ENCODE data around the gene CARS2. TPM values are rescaled to one million over a fixed set of nuclear protein-coding genes. Genes with fewer than 3 reads are reported as not detected.

CARS2 gene
- total and polyA plus RNA-seq, 2 donors (not counting 3 experiments of a cell fraction or from before 2014, with no cell fraction given): 42.0 to 51.2 TPM

DNA sequence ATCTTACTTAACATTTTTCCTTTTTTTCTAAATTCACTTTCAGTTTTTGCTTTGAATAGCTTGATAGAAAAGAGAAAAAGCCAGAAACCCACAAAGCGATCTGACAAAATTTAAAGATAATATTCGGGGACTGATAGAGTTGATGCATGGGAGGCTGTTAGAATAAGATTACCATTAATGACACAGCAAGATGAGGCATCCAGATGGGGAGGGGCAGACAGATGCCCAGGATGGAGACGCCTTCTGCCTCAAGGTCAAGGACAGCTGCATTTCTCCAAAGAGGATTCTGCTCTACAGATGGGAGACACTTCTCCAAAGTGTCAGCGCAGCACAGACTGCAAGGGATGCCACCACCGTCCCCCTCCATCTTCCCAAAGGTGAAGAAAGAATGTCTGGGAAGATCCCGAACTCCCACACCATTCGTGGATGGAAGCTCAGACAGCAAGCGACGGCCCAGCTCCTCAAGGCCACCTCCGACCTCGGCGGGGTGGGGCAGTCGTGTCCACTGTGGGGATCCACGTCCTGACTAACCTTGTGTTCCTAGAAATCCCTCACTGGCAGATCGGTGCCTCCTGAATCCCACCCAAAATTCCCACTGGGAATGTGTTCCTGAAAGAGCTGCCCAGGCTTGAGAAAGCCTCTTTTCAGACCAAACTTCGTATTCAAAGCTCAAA, 57.6 kb downstream of the CARS2 start:
- H3K27me3 ChIP-seq (ENCODE audit: control insufficient read depth in 2 of 2, insufficient read depth in 2 of 2, low read length in 2 of 2): no peaks in the 10 kb centered on the region
- FAIRE-seq: no peak
- POLR2A ChIA-PET: interaction anchor here (0.8 kb wide), 1 partner anchor 67 kb away, joined by 3 read pairs; no protein-coding TSS in a partner anchor

DNA sequence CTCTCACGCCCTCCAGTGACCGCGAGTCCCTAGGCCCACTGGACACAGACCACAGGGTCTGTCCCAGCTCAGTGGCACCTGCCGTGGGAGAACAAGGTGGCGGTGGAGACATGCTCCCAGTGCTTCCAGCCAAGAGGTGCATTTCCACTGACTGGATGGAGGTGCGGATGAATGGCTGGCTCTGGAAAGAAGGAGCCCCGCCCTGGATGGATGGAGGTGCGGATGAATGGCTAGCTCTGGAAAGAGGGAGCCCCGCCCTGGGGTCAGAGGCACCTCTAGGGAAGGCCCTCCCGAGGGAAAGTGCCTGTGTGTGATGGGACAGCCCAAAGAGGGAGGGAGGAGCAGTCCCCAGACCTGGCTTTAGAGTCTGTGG, 58.6 kb downstream of the CARS2 start:
- Histone ChIP-seq H3K36me3 (ENCODE audit: control insufficient read depth in 2 of 2, extremely low read depth in 1 of 2, insufficient read depth in 2 of 2, low read length in 2 of 2) (peaks cover 0 to 5% of the 10 kb centered on the region in 2 experiments), H3K9ac (replicated peaks; ENCODE audit: extremely low read depth, insufficient read depth, low read length) (no peak overlapping the region), H3K79me2 (ENCODE audit: control insufficient read depth, insufficient read depth, low read length) (no peaks in the 10 kb centered on the region), H3K4me1 (ENCODE audit: control insufficient read depth, extremely low read depth, insufficient read depth, low read length) (no peaks in the 10 kb centered on the region), H2AFZ (ENCODE audit: low read depth, low read length) (no peak overlapping the region), H3K4me2 (ENCODE audit: insufficient read depth, low read length) (no peak overlapping the region), H3K27ac (ENCODE audit: insufficient read depth, low read depth, low read length) (no peak overlapping the region), H3K4me3 (replicated peaks in 1 of 3; ENCODE audit: insufficient read depth in 1 of 3, low read depth in 1 of 3, low read length in 3 of 3) (no peak overlapping the region), H3K27me3 (ENCODE audit: control insufficient read depth in 2 of 2, insufficient read depth in 2 of 2, low read length in 2 of 2) (no peaks in the 10 kb centered on the region), H3K9me3 (replicated peaks; ENCODE audit: control insufficient read depth, insufficient read depth, low read length) (no peaks in the 10 kb centered on the region), H4K20me1 (replicated peaks; ENCODE audit: control insufficient read depth, extremely low read depth, insufficient read depth, low read length) (no peaks in the 10 kb centered on the region), H3K9me1 (replicated peaks; ENCODE audit: control insufficient read depth, extremely low read depth, insufficient read depth, low read length) (no peaks in the 10 kb centered on the region)
- DNase-seq (ENCODE audit: low read depth, low spot score): no peak
- BruUV-seq (replicated peaks): no TSS peak
- intact Hi-C loops (cut with micrococcal nuclease): no loop called here
- ChIA-PET POLR2A (no interaction called here), CTCF (interaction anchor here (1.8 kb wide), 1 partner anchor 54 kb away, joined by 5 read pairs; no protein-coding TSS in a partner anchor)
- dilution Hi-C loops (cut with MboI; ENCODE audit: extremely low pct_ligation_motif_present, low sequenced_read_pairs): no loop called here
- TF ChIP-seq POLR2AphosphoS5 (IDR thresholded peaks at IDR 0.05; ENCODE audit: insufficient read depth, low read depth, low read length) (no peak), EZH2 (IDR thresholded peaks at IDR 0.05; ENCODE audit: borderline replicate concordance, low read depth, low read length, severe bottlenecking) (no peak), POLR2A (IDR thresholded peaks at IDR 0.05; ENCODE audit: low read depth, low read length) (no peak), GATA2 (IDR thresholded peaks at IDR 0.05; ENCODE audit: insufficient read depth, insufficient read length, low read depth, low read length) (no peak), FOS (IDR thresholded peaks at IDR 0.05; ENCODE audit: borderline replicate concordance, insufficient read depth, low read length) (no peak)
- TF ChIP-seq, protein P1, sequence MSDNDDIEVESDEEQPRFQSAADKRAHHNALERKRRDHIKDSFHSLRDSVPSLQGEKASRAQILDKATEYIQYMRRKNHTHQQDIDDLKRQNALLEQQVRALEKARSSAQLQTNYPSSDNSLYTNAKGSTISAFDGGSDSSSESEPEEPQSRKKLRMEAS (IDR thresholded peaks at IDR 0.05; ENCODE audit: insufficient read depth, insufficient read length): no peak
- TF ChIP-seq, protein P2, sequence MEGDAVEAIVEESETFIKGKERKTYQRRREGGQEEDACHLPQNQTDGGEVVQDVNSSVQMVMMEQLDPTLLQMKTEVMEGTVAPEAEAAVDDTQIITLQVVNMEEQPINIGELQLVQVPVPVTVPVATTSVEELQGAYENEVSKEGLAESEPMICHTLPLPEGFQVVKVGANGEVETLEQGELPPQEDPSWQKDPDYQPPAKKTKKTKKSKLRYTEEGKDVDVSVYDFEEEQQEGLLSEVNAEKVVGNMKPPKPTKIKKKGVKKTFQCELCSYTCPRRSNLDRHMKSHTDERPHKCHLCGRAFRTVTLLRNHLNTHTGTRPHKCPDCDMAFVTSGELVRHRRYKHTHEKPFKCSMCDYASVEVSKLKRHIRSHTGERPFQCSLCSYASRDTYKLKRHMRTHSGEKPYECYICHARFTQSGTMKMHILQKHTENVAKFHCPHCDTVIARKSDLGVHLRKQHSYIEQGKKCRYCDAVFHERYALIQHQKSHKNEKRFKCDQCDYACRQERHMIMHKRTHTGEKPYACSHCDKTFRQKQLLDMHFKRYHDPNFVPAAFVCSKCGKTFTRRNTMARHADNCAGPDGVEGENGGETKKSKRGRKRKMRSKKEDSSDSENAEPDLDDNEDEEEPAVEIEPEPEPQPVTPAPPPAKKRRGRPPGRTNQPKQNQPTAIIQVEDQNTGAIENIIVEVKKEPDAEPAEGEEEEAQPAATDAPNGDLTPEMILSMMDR (IDR thresholded peaks at IDR 0.05; ENCODE audit: extremely low read depth in 1 of 2, insufficient read depth in 1 of 2, low read depth in 1 of 2, low read length in 2 of 2): no peak
- no peak for FAIRE-seq

More for the DNA sequence above, 57.6 kb downstream of the CARS2 start:
- no peak overlapping the region for H3K4me3 ChIP-seq (replicated peaks in 1 of 3; ENCODE audit: insufficient read depth in 1 of 3, low read depth in 1 of 3, low read length in 3 of 3)
- no peak overlapping the region for H2AFZ ChIP-seq (ENCODE audit: low read depth, low read length)
- H3K9me3 ChIP-seq (replicated peaks; ENCODE audit: control insufficient read depth, insufficient read depth, low read length): no peaks in the 10 kb centered on the region
- CTCF ChIA-PET: interaction anchor here (0.9 to 1.8 kb wide), 2 partner anchors 55 to 171 kb away, joined by 3 to 5 read pairs; no protein-coding TSS in a partner anchor
- H3K4me2 ChIP-seq (ENCODE audit: insufficient read depth, low read length): no peak overlapping the region
- no TSS peak for BruUV-seq (replicated peaks)
- no peaks in the 10 kb centered on the region for H4K20me1 ChIP-seq (replicated peaks; ENCODE audit: control insufficient read depth, extremely low read depth, insufficient read depth, low read length)
- TF ChIP-seq POLR2AphosphoS5 (IDR thresholded peaks at IDR 0.05; ENCODE audit: insufficient read depth, low read depth, low read length) (no peak), GATA2 (IDR thresholded peaks at IDR 0.05; ENCODE audit: insufficient read depth, insufficient read length, low read depth, low read length) (no peak)
- no peaks in the 10 kb centered on the region for H3K4me1 ChIP-seq (ENCODE audit: control insufficient read depth, extremely low read depth, insufficient read depth, low read length)
- no peaks in the 10 kb centered on the region for H3K9me1 ChIP-seq (replicated peaks; ENCODE audit: control insufficient read depth, extremely low read depth, insufficient read depth, low read length)
- dilution Hi-C loops (cut with MboI; ENCODE audit: extremely low pct_ligation_motif_present, low sequenced_read_pairs) (no loop called here), intact Hi-C loops (cut with micrococcal nuclease) (no loop called here)
- H3K9ac ChIP-seq (replicated peaks; ENCODE audit: extremely low read depth, insufficient read depth, low read length): no peak overlapping the region
- peaks cover 0 to 5% of the 10 kb centered on the region in 2 experiments for H3K36me3 ChIP-seq (ENCODE audit: control insufficient read depth in 2 of 2, extremely low read depth in 1 of 2, insufficient read depth in 2 of 2, low read length in 2 of 2)
- no peaks in the 10 kb centered on the region for H3K79me2 ChIP-seq (ENCODE audit: control insufficient read depth, insufficient read depth, low read length)
- H3K27ac ChIP-seq (ENCODE audit: insufficient read depth, low read depth, low read length): no peak overlapping the region
- DNase-seq (ENCODE audit: low read depth, low spot score): no peak
